Measurements from ENCODE around the gene FGF21. TPM values are rescaled to one million over a fixed set of nuclear protein-coding genes. Genes with fewer than 3 reads are reported as not detected.

Gene FGF21
- polyA plus RNA-seq, 1 of the 3 experiments (the other 2 are of a cell fraction) = not detected

DNA sequence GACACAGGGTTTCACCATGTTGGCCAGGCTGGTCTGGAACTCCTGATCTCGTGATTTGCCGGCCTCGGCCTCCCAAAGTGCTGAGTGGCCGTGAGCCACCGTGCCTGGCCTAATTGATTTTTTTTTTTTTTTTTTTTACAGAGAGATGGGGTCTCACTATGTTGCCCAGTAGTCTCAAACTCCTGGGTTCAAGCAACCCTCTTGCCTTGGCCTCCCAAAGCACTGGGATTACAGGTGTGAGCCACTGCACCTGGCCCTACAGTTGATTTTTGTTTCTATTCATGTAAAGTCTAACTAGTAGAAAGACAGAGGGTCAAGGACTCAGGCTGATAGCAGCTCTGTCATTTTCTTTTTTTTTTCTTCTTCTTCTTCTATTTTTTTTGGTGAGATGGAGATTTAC is 21.8 kb downstream of the FGF21 start:
- no peak for DNase-seq
- no peaks in the 10 kb centered on the region for H4K20me1 ChIP-seq (ENCODE audit: insufficient read depth)
- H3K4me2 ChIP-seq = no peak overlapping the region
- H3K4me3 ChIP-seq (ENCODE audit: low read depth in 2 of 2, low read length in 1 of 2) = no peak overlapping the region
- H3K27ac ChIP-seq (ENCODE audit: low read depth in 2 of 2, low read length in 1 of 2) = no peak overlapping the region
- no peaks in the 10 kb centered on the region for H3K9me3 ChIP-seq
- H3K9ac ChIP-seq = no peak overlapping the region
- H3K9me2 ChIP-seq = no peaks in the 10 kb centered on the region
- H3F3A ChIP-seq (replicated peaks; ENCODE audit: insufficient read depth) = no peaks in the 10 kb centered on the region
- 86% methylated on average over 5 of the region's 5 CpGs for WGBS (ENCODE audit: low lambda C conversion rate)
- H3K79me2 ChIP-seq (ENCODE audit: insufficient read depth) = no peaks in the 10 kb centered on the region
- POLR2A ChIA-PET = interaction anchor here (0.7 kb wide), 1 partner anchor 1570 kb away, joined by 3 read pairs; no protein-coding TSS in a partner anchor
- no peaks in the 10 kb centered on the region; a peak in 1 of 4 replicates for H3K4me1 ChIP-seq (ENCODE audit: control insufficient read depth in 1 of 2, insufficient read depth in 2 of 2, low read depth in 1 of 2, low read length in 1 of 2)
- H3K27me3 ChIP-seq (ENCODE audit: insufficient read depth) = no peaks in the 10 kb centered on the region
- CTCF ChIA-PET = interaction anchor here (0.9 to 3.8 kb wide), 2 partner anchors 11 to 194 kb away, joined by 3 to 14 read pairs; no protein-coding TSS in a partner anchor
- H3K36me3 ChIP-seq (replicated peaks in 1 of 2; ENCODE audit: control insufficient read depth in 1 of 2, insufficient read depth in 2 of 2, low read length in 1 of 2) = no peaks in the 10 kb centered on the region
- no peak overlapping the region for H2AFZ ChIP-seq (ENCODE audit: low read depth)
- TF ChIP-seq FOXM1 (IDR thresholded peaks at IDR 0.05; ENCODE audit: low read depth) (no peak), TEAD4 (IDR thresholded peaks at IDR 0.05; ENCODE audit: borderline replicate concordance, insufficient read depth) (no peak), YY1 (IDR thresholded peaks at IDR 0.05; ENCODE audit: low read depth) (no peak), PBX3 (IDR thresholded peaks at IDR 0.05) (no peak), GABPA (IDR thresholded peaks at IDR 0.05; ENCODE audit: low read depth) (no peak), FOSL2 (IDR thresholded peaks at IDR 0.05; ENCODE audit: borderline replicate concordance, low read depth) (no peak)

GRCh38 chr19:48777720-48778119 is 22.4 kb downstream of the FGF21 start:
- H3K9ac ChIP-seq = no peak overlapping the region
- H3K27ac ChIP-seq (ENCODE audit: low read depth in 2 of 2, low read length in 1 of 2) = no peak overlapping the region
- POLR2A ChIA-PET = no interaction called here
- H3K27me3 ChIP-seq (ENCODE audit: insufficient read depth) = no peaks in the 10 kb centered on the region
- WGBS (ENCODE audit: low lambda C conversion rate) = 90% methylated on average over 12 of the region's 12 CpGs
- no peak for DNase-seq
- no peaks in the 10 kb centered on the region for H3K9me3 ChIP-seq
- no peaks in the 10 kb centered on the region for H3K36me3 ChIP-seq (replicated peaks in 1 of 2; ENCODE audit: control insufficient read depth in 1 of 2, insufficient read depth in 2 of 2, low read length in 1 of 2)
- no peak overlapping the region for H2AFZ ChIP-seq (ENCODE audit: low read depth)
- no peaks in the 10 kb centered on the region for H3K9me2 ChIP-seq
- CTCF ChIA-PET = interaction anchor here (0.9 to 20.7 kb wide), 2 partner anchors 65 to 193 kb away, joined by 3 to 457 read pairs; partner anchors contain the start of gene HSD17B14
- TF ChIP-seq NRF1 (IDR thresholded peaks at IDR 0.05; ENCODE audit: low read depth, low read length) = no peak
- no peak overlapping the region for H3K4me2 ChIP-seq
- no peaks in the 10 kb centered on the region for H4K20me1 ChIP-seq (ENCODE audit: insufficient read depth)
- H3F3A ChIP-seq (replicated peaks; ENCODE audit: insufficient read depth) = no peaks in the 10 kb centered on the region
- no peak overlapping the region for H3K4me3 ChIP-seq (ENCODE audit: low read depth in 2 of 2, low read length in 1 of 2)
- H3K4me1 ChIP-seq (ENCODE audit: control insufficient read depth in 1 of 2, insufficient read depth in 2 of 2, low read depth in 1 of 2, low read length in 1 of 2) = no peaks in the 10 kb centered on the region; a peak in 1 of 4 replicates
- H3K79me2 ChIP-seq (ENCODE audit: insufficient read depth) = no peaks in the 10 kb centered on the region

GRCh38 chr19:48779636-48780035 is 24.3 kb downstream of the FGF21 start:
- no peaks in the 10 kb centered on the region for H3K9me2 ChIP-seq
- H3K4me1 ChIP-seq (ENCODE audit: control insufficient read depth in 1 of 2, insufficient read depth in 2 of 2, low read depth in 1 of 2, low read length in 1 of 2) = no peaks in the 10 kb centered on the region; a peak in 1 of 4 replicates
- H3K4me2 ChIP-seq = no peak overlapping the region
- H3F3A ChIP-seq (replicated peaks; ENCODE audit: insufficient read depth) = no peaks in the 10 kb centered on the region
- H4K20me1 ChIP-seq (ENCODE audit: insufficient read depth) = no peaks in the 10 kb centered on the region
- WGBS (ENCODE audit: low lambda C conversion rate) = 67% methylated on average over 1 of the region's 1 CpG
- no peaks in the 10 kb centered on the region for H3K79me2 ChIP-seq (ENCODE audit: insufficient read depth)
- ChIA-PET CTCF (interaction anchor here (0.7 to 20.7 kb wide), 8 partner anchors 8 to 214 kb away, joined by 3 to 457 read pairs (median 4); partner anchors contain the start of genes GYS1, HSD17B14, IZUMO1 and RUVBL2), POLR2A (no interaction called here)
- H3K9me3 ChIP-seq = no peaks in the 10 kb centered on the region
- H3K27me3 ChIP-seq (ENCODE audit: insufficient read depth) = no peaks in the 10 kb centered on the region
- TF ChIP-seq ELF1 (IDR thresholded peaks at IDR 0.05) = no peak
- no peak for TF ChIP-seq CTCF (IDR thresholded peaks at IDR 0.05)
- H3K36me3 ChIP-seq (replicated peaks in 1 of 2; ENCODE audit: control insufficient read depth in 1 of 2, insufficient read depth in 2 of 2, low read length in 1 of 2) = no peaks in the 10 kb centered on the region
- no peak overlapping the region for H3K9ac ChIP-seq
- no peak overlapping the region for H2AFZ ChIP-seq (ENCODE audit: low read depth)
- no peak overlapping the region for H3K27ac ChIP-seq (ENCODE audit: low read depth in 2 of 2, low read length in 1 of 2)
- no peak for DNase-seq
- no peak overlapping the region for H3K4me3 ChIP-seq (ENCODE audit: low read depth in 2 of 2, low read length in 1 of 2)

Data from SK-N-SH (cell line).